Ascending aorta (tissue), 2 donors: ENCODE data around the gene FITM1. TPM values are rescaled to one million over a fixed set of nuclear protein-coding genes. Genes with fewer than 3 reads are reported as not detected.

Experiments used
- DNase-seq, 2 donors: peaks; one replicate each; pipeline ENCODE4 v3.0.0-alpha.2; 2019; ENCODE audit warnings: low spot score in 2 of 2
- H3K27ac ChIP-seq, 2 donors: fragments of 200-600 bp; sonication (generic); one replicate each; pipeline ENCODE4 v1.5.1; 2016 to 2017; ENCODE audit warnings: mild to moderate bottlenecking in 1 of 2
- H3K27me3 ChIP-seq: fragments of 200-600 bp; sonication (generic); one replicate; pipeline ENCODE4 v1.5.1; 2017
- H3K36me3 ChIP-seq, 2 donors: fragments of 200-600 bp; sonication (generic); one replicate each; pipeline ENCODE4 v1.5.1; 2016
- H3K4me1 ChIP-seq, 2 donors: fragments of 200-600 bp; sonication (generic); one replicate each; pipeline ENCODE4 v1.5.1; 2016 to 2017; ENCODE audit warnings: mild to moderate bottlenecking in 1 of 2
- H3K4me3 ChIP-seq, 2 donors: fragments of 200-600 bp; sonication (generic); one replicate each; pipeline ENCODE4 v1.5.1; 2016 to 2017; ENCODE audit warnings: mild to moderate bottlenecking in 1 of 2
- H3K9me3 ChIP-seq, 2 donors: fragments of 200-600 bp; sonication (generic); one replicate each; pipeline ENCODE4 v1.5.1; 2016
- CTCF ChIP-seq, 3 experiments: fragments of 200-600 bp in 2 of 3; fragments of 450-650 bp in 1 of 3; sonication (generic) in 2 of 3; IDR thresholded peaks; one replicate each; pipeline ENCODE4 v1.5.1; 2016 to 2019; ENCODE audit warnings: antibody characterized with exemption in 3 of 3, mild to moderate bottlenecking in 1 of 3, moderate library complexity in 1 of 3
- intact Hi-C: fragments of 100-400 bp; cut with DNase I; formaldehyde crosslinking; loops from one replicate; pipeline ENCODE4 v1.15.1; 2023
- total RNA-seq: library from RNA; depleted of rRNA; stranded (reverse); fragments of >200 nt; gene quantifications from one replicate; pipeline ENCODE4 v1.1.0, GENCODE V29; 2016

Gene FITM1
- total RNA-seq, 1 donor from 2014 or later = not detected

DNA sequence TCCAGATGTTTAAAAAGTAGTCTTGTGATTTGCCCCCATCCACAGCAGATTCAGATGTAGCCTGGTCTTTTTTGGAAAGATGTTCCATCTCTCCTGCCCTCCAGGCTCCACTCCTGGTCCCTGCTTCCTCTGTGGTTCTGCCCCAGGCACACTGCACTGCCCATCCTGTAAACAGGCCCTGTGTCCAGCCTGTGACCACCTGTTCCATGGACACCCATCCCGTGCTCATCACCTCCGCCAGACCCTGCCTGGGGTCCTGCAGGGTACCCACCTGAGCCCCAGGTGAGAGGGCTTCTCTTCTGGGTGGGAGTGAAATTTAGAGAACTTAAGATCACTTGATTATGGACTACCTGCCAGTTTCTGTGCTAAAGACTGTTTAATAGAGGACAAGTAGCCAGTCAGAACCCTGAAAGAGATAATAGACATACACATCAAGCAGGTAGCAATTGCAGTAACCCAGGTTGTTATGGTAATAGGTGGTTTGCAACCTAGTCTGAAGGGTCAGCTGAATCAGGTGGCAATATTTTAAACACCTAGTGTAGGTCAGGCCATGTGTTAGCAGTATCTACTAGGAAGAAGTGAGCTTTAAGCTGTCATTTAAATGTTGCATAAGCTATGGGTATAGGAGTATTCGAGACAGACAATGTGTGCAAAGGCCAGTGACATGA lies 19.0 kb downstream of the FITM1 start:
- intact Hi-C loops = loop anchor here (5.0 to 10.0 kb wide), 2 partner anchors 83 to 845 kb away; partner anchors contain the start of genes BCL2L2, GMPR2, NEDD8 and PPP1R3E
- no peak for DNase-seq
- Histone ChIP-seq H3K36me3 (peaks cover 32 to 55% of the 10 kb centered on the region in 2 donors), H3K4me3 (no peak overlapping the region), H3K4me1 (peaks cover 20 to 22% of the 10 kb centered on the region in 2 donors), H3K27ac (no peak overlapping the region), H3K27me3 (no peaks in the 10 kb centered on the region), H3K9me3 (no peaks in the 10 kb centered on the region)
- no peak for TF ChIP-seq CTCF (IDR thresholded peaks at IDR 0.05)

DNA sequence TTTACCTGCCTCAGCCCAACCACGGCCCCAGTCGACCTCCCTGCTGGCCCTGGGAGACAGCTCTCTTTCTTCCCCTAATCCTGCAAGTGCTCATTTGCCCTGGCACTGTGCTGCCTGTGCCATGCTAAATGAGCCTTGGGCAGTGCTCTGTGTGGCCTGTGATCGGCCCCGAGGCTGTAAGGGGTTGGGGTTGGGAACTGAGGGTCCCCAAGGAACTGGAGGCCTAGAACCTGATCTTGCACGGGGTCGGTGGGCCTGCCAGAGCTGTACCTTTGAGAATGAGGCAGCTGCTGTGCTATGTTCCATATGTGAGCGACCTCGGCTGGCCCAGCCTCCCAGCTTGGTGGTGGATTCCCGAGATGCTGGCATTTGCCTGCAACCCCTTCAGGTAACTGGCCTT lies 19.6 kb downstream of the FITM1 start:
- no peak for DNase-seq
- Histone ChIP-seq H3K9me3 (no peaks in the 10 kb centered on the region), H3K4me3 (no peak overlapping the region), H3K4me1 (peaks cover 18 to 22% of the 10 kb centered on the region in 2 donors), H3K27ac (no peak overlapping the region), H3K36me3 (peaks cover 38 to 61% of the 10 kb centered on the region in 2 donors), H3K27me3 (no peaks in the 10 kb centered on the region)
- intact Hi-C loops = no loop called here
- TF ChIP-seq CTCF (IDR thresholded peaks at IDR 0.05) = no peak

DNA sequence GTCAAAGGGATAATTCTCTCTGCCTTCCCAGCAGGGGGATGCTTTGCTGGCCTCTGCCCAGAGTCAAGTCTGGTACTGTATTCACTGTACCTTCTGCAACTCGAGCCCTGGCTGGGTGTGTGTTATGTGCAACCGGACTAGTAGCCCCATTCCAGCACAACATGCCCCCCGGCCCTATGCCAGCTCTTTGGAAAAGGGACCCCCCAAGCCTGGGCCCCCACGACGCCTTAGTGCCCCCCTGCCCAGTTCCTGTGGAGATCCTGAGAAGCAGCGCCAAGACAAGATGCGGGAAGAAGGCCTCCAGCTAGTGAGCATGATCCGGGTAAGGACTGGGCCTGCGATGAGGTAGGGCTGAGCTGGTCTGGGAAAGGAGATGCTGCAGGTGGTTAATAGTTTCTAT lies 20.1 kb downstream of the FITM1 start:
- H3K9me3 ChIP-seq = no peaks in the 10 kb centered on the region
- peaks cover 43 to 66% of the 10 kb centered on the region in 2 donors for H3K36me3 ChIP-seq
- H3K27ac ChIP-seq = no peak overlapping the region
- no peak for TF ChIP-seq CTCF (IDR thresholded peaks at IDR 0.05)
- H3K27me3 ChIP-seq = no peaks in the 10 kb centered on the region
- intact Hi-C loops = no loop called here
- H3K4me3 ChIP-seq = no peak overlapping the region
- H3K4me1 ChIP-seq = peaks cover 14 to 17% of the 10 kb centered on the region in 2 donors
- no peak for DNase-seq

DNA sequence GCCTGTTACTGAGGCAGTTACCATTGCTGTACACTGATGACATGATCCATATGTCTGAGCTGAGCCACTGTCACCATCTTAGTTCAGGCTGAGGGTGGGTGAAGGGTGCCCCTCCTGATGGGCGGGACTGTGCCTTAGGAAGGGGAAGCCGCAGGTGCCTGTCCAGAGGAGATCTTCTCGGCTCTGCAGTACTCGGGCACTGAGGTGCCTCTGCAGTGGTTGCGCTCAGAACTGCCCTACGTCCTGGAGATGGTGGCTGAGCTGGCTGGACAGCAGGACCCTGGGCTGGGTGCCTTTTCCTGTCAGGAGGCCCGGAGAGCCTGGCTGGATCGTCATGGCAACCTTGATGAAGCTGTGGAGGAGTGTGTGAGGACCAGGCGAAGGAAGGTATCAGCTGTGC lies 20.5 kb downstream of the FITM1 start:
- no peak for DNase-seq
- intact Hi-C loops = no loop called here
- no peaks in the 10 kb centered on the region for H3K27me3 ChIP-seq
- no peaks in the 10 kb centered on the region for H3K9me3 ChIP-seq
- peaks cover 48 to 71% of the 10 kb centered on the region in 2 donors for H3K36me3 ChIP-seq
- peaks cover 9 to 13% of the 10 kb centered on the region in 2 donors for H3K4me1 ChIP-seq
- H3K4me3 ChIP-seq = no peak overlapping the region
- TF ChIP-seq CTCF (IDR thresholded peaks at IDR 0.05) = no peak
- H3K27ac ChIP-seq = no peak overlapping the region

- H3K27ac ChIP-seq = no peak overlapping the region
- no peaks in the 10 kb centered on the region for H3K27me3 ChIP-seq
- H3K4me1 ChIP-seq = peaks cover 8 to 13% of the 10 kb centered on the region in 2 donors
- H3K36me3 ChIP-seq = peaks cover 53 to 76% of the 10 kb centered on the region in 2 donors
- DNase-seq = no peak
- H3K9me3 ChIP-seq = no peaks in the 10 kb centered on the region
- no peak overlapping the region for H3K4me3 ChIP-seq
- intact Hi-C loops = no loop called here
- no peak for TF ChIP-seq CTCF (IDR thresholded peaks at IDR 0.05)
Observed at GRCh38 chr14:24151404-24152080, 21.1 kb downstream of the FITM1 start.
